Central memory CD4-positive, alpha-beta T cell (primary cell): ENCODE results near the gene FTH1.

Source experiments
- DNase-seq: peaks from one replicate; pipeline ENCODE4 v3.0.0; 2022

FTH1 gene

DNA sequence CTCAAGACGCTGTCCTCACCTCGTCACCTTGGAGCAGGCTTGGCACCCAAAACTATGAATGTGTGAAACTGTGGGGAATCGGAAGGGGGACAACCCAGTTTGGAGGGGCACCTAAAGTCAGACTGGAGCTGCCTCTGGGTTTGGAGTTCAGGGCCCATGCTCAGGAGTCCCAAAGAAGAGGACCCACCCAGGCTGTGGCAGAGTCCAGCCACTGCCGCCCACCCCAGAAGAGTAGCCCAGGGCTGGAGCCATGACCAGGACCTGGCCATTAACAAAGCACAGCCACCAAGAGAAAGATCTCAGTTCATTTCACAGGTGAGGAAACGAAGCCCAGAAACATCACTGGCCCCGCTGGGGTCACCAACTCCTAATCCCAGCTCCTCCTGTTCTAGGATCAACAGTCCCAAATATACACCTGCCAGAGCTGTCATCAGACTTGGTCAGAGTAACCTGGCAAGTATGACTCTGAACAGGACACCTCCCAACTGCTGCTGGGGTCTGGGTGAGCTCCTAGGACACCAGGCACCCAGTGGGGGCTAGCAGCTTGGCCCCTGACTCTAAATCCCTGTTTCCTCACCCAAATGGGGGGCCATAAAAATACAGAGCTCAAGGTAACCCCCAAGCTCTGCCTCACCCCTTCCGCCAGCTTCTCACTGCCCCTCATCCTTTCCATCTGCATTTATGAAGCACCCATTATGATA is 52.8 kb downstream of the FTH1 start:
- no peak for DNase-seq
